AML-193 (cell line): Measurements from ENCODE around the gene MRPL10.
A peak's percentile ranks its signal among the peaks of the same experiment; 100 is the strongest.

Source experiments
- DNase-seq, 2 experiments: peaks; one replicate each; lab custom pipeline; 2025; lab: John Stamatoyannopoulos, UW

The MRPL10 gene

DNA sequence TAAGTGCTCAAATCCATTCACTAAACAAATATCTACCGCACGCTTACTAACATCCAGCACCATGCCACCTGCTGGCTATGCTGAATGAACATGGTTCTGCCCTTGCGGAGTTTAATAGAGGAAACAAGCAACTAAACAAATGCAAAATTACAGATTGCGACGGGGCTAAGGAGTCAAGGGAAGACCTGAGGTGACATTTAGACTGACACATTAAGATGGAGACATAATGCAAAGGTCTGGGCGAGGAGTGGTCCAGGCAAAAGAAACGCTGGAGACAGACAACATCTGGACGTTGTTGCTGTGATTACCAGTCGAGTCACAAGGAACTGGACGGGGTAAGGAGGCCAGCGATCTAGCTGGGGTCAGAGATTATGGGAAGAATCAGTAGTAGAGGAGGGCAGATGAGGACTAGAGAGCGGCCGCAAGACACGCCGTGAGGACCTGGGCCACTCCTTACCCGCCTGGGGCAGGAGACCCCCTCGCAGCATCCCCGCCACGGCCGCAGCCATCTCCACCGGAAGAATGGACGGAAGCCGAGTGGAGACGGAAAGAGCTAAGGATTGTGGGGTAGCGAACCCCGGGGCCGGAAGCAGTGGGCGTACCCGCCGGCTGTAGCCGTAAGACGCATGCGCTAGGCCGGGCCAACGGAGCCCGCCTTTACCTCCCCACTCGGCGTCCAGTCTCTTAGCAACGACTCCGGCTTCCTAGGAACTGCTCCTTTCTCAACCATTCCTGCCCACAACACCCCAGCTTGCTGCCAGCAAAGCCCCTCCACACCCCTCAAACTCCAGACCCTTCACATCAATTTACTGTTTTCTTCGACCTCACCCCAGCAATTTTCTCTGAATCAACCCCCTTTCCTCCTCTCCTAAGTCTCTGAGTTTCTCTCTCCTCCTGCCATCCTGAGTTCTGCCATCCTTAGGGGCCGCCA lies at the start of gene MRPL10, which contains the start of gene LRRC46:
Gene MRPL10, minus strand, starts transcription at position 539 of the 931 bp plus-strand sequence. Its CDS starts 30 bp downstream, at position 509.
Gene LRRC46, plus strand, starts transcription at position 668 of the 931 bp plus-strand sequence. CDS start 320 bp downstream, outside the sequence.
- DNase-seq, result peak; percentile 94 to 96

DNA sequence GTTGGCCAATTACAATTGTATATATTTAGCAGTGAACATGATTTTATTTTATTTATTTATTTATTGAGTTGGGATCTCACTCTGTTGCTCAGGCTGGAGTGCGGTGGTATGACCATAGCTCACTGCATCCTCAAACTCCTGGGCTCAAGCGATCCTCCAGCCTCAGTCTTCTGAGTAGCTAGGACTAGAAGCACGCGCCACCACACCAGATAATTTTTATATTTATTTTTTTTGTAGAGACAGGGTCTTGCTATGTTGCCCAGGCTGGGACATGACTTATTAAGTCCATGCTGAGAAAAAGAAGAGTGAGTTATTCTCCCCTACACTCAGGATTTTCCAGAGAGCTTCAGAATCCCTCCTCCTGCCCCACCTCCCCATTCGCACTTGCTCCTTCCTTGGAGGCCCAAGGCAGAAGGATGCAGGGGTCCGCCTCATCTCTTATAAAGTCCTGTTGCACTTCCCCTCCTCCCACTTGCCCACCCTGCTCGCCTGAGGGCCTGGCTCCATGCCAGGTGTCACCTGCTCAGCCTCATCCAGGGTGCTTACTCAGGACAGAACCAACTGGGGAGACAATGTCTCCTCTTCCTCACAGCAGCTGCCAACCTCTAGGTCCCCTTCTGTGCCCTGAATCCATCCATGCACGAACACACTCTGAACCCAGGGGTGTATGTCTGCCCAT lies 48.6 kb upstream of the MRPL10 start:
- DNase-seq, result no peak

DNA sequence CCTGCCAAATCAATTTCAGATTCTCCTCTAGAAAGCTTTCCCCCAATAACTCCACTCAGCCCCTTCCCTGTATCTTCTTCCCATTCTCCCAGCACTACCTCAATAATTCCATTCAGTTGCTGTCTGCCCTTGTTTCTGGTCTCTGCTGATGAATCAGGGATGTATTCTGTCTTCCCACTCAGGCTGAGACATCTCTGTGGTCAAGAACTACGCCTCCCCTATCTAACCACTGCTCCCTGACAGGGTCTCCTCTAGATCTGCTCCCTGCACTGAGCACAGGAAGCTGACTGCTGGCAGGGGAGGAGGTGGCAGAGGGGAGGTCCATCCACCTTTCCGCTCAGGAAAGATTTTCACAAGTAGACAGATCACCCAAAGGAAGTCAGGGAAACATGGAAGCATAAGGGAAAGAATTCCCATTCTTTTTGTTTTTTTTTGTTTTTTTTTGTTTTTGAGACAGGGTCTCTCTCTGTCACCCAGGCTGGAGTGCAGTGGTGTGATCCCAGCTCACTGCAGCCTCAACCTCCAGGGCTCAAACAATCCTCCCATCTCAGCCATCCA lies 47.8 kb upstream of the MRPL10 start:
- peak in 1 of 2 experiments; percentile 11 for DNase-seq

DNA sequence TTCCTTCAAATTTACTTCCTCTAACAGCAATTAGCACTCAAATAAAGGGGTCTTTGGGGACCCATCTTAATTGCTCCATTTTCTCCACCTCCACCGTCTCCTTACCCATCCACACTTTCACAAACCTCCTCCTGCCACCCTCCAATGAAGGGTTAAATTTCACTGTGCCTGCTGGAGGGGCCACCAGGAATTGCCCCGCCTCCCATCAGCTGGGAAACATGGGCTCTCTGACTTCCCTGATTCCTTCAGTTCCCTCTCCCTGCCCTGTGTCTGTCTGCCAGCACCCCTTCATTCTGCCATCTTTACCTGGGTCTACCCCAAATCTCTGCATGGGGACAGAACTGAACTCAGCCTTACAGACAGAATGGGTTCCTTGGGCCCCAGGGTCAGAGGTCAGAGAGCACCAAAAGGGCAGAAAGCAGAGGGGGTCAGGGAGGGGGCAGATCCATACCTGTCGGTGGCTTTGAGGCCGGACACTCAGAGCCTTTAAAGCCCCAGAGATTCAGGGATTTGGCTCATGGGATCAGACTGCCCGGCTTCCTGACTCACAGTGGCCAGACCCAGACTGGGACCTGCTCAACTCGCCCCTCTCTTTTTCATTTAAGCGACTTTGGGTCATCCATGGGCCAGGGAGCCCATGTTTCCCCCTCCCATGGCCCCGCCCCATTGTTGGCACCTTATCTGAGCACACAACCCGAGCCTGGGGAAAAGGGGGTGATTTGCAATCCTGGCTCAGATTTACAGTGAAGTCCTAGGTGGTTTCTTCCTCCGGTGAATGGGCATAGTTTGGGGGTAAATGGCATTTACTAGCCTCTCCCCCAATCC lies 47.1 kb upstream of the MRPL10 start:
- DNase-seq, result no peak

DNA sequence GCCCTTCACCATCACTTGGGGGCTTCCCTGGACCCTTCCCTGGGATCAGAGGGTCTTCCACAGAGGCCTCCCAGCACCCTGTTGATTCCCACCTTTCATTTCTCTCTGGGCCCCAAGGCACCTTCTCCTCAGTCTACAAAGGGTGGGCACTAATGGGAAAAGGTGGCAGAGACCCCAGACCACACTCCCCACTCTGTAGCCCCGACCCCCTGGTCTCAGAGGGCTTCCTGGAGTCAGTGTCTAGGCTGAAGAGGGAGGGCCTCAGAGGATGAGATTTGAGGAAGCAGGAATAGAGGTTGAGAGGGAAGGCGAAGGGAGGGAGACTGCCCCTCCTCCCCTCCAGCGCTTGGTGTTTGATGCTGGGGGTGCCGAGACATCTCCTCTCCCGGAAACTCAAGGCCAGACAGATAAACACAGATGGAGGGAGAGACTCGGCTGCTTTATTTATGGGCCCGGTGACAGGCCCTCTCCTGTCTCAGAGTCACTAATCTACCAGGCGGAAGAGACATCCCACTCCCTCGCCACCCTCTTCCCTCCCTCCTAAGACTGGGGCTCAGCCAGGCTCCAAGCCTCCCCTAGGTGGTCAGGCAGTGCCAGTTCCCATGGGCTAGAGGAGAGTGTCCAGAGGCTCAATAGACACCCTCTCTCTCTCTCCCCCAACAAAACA lies 46.2 kb upstream of the MRPL10 start:
- DNase-seq, result no peak

DNA sequence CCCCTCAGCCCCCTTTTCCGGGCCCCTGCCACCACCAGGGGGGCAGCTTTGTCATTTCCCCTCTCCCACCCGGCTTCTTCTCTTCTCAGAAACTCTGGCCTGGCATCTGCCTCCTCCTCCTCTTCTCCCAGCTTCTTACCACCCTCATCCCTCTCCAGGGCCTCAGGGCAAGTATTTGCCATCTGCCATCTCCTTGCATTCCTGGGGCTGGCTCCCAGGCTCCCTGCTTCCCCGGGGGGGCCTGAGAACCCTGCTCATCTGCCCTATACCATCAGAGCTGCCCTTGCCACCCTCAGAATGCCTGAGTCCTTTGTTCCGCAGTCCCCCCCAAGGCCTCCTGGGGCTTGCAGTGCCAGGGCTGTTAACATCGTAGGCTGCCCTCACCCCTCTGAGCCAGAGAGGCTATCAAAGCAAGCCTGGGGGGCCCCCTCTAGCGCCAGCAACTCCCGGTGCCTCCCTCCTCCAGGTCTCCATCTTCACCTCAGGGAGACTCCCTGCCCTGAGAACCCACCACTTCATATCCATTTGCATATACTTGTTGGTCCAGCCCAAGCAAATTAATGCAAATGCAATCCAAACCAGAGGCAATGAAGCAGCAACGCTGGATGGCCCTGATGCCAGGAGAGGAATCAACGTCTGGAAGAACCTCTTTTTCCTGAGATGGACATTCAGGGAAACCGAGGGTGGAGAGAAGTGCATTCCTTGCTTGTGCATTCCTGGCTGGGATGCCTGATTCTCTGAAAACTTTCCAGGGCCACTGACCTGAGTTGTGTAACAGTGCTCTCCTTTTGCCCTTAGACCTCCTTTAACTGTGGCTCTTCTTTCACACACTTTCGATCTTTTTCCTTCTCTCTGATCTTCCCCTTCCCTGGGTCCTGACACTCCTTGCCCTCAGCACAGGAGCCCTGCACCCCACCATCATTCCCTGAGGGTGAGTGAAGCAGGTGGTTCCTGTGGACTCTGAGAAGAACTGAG lies 44.0 kb upstream of the MRPL10 start:
- no peak for DNase-seq

DNA sequence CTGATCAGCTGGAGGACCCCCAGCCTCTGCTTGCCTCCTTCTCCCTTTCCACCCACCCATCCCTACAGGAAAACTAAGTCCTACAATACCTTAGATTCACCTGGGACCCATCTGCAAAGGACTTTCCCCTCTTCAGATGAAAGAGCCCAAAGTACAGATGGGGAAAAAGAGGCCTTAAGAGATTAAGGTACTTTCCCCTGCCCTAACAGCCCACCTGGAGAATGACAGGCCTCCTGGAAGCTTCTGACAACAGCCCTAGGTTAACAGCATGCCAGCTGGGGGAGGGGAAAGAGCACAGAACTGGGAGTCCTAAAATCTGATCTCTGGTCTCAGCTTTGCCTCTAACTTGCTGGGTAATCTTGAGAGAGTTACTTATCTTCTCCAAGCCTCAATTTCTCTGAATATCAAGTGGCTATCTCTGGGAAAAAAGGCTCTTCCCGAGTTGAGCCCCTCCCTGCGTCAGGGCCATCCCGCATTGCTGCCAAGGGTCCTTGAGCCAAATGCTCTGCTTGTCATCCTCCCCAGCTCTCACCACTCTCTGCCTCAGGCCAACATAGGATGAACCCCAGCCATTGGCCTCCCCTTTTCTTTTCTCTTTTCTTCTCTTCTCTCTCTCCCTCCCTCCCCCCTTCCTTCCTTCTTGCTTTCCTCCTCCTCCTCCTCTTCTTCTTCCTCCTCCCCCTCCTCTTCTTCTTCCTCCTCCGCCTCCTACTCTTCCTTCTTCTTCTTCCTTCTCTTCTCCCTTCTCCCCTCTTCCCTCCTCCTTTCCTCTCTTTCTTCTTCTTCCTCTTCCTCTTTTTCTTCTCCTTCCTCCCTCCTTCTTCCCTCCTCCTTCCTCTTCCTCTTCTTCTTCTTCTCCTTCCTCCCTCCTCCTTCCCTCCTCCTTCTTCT lies 42.1 kb upstream of the MRPL10 start:
- no peak for DNase-seq

DNA sequence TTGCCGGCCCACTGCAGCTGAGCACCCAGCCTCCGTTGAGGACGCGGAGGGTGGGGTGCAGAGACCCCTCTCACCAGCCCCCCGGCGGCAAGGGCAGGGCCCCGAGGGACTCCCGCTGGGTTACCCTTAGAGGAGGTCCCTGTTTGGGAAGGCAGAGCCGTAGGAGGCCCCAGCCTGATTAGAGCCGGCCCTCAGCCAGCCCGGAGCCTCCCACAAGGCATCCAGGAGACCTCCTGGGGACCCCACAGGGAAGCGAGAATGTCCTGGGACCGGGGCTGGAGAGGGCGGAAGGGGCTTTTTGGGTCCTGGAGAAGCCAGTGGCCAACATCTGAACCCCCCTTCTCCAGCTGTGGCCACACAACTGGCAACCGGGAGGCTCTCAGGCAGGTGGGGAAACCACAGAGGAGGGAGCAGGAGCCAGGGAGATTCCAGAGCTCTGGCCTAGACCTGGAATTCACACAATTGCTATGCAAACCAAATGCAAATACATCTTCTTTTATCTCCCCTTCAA lies 41.4 kb upstream of the MRPL10 start:
- DNase-seq, result no peak

DNA sequence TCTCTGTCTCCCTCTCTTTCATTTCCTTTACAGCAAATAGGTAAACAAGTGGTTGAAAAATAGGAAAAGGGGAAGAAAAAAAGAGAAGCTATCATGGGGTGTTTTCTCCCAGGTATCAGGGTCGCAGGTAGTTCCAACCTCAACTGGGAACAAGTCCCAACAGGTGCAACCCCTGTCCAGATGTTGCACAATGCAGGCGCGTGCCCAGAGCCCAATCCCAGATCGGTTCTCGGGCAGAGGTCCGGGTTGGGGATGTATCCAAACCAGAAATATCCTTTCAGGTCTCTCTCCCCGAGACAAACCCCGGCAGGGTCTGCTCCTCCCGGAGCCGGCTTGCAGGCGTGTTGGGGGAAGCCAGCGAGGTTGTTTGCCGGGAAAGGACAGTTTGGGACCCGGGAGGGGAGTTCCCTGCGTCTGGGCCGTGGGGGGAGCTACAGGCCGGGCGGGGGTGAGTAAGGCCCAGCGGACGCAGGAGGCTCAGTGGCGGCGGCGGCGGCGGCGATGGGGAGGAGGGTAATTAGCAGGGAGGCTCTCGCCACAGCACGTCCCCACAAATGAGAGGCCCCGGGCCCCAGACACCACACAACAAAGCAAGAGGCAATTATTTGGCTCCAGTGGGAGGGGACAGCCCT lies 40.8 kb upstream of the MRPL10 start:
- no peak for DNase-seq

DNA sequence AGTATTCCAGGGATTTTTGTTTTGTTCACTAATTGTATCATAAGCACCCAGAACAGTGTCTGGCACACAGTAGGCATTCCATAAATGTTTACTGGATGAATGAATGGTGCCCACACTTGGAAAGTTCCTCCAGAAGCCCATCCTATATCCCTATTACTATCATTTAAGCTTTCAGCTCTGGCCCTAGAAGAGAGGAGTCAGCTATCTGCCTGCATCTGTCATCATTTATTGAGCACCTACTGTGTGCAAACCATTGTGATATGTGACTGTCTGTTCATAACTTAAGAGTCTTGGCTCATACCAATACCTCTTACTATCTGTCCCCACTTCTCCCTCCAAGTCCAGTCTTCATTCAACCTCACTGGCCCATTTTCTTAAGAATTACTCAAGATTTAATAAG lies 39.7 kb upstream of the MRPL10 start:
- no peak for DNase-seq

DNA sequence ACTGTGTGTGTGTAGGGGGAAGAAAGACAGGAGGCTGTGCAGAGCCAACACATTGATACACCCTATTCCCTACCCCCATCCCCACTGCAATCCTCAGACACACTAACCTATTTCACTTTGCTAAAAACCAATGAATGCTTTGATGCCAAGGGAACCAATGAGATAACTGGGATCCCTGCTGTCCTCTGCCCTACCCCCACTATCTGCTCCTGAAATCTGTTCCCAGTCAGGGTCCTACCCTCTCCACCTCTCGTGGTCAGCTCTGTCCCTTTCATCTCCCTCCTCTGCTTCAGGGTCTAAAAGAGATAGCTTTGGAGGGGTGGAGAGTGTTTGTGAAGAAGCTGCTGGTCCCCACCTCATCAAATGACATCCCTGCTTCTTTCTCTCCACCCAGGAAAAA lies 38.7 kb upstream of the MRPL10 start:
- DNase-seq, result no peak

DNA sequence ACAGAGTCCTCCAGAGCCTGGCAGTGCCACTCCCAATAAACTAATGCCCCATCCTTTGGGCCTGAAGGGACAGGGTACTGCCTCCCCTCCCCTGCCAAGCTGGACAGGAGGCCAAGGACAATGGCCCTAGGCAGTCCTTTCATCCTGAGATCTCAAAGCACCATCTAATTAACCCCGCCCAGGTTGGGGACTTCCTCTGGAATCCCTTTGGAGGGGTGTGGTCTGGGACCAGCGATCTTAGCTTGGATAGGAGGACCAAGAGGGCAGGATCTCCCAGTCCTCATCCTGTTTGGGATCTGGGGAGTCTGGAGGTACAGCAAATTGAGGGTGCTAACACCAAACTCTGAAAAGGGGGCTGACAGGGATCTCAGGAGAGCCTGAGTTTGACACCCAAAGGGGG lies 37.8 kb upstream of the MRPL10 start:
- no peak for DNase-seq

DNA sequence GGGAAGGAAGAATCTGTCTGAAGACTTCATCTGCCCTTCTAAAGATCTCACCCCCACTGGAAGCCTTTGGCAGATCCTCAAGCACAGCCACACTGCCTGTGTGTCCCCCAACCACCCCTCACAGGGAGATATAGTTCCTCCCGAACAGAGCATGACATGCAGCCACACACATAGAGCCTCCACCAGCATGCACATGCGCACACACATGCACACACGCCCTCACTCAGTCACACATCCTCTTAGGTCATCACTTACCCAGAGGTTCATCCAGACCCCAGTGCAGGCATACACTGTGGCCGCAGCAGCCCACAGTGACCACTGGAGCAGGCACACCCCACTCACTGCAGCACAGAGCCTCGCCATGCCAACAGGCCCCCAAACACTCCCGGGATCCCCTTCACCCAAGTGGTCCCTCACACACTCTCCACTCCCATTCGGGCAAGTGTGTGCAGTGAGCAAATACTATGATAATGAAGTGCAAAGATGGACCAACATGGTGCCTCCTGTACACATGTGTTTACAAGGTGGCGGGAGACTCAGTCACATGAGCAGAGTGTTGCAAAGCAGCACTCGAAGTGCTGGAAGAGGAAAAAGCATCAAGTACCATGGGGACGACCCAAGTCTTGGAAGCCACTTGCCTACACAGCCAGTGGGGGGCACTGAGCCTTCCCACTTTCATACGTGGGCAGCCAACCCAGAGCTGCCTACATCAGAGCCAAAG lies 36.6 kb upstream of the MRPL10 start:
- no peak for DNase-seq

DNA sequence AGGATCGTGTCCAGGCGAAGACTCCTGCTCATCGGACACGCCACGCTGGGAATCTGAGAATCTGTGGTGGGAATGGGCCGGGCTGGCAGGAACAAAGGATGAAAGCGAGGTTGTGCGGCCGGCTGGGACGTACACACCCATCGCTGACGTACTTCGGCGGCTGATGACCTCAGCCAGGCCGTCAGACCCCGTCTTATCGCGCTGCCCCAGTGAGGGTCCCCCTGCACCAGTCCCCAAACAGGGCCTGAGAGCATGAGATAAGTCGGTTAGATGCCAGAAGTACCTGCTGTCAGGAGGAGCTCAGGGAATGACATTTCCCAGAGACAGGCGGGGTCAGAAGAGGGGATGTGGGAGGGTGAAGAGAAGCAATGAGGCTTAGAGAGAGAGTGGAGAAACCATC lies 35.6 kb upstream of the MRPL10 start:
- no peak for DNase-seq

DNA sequence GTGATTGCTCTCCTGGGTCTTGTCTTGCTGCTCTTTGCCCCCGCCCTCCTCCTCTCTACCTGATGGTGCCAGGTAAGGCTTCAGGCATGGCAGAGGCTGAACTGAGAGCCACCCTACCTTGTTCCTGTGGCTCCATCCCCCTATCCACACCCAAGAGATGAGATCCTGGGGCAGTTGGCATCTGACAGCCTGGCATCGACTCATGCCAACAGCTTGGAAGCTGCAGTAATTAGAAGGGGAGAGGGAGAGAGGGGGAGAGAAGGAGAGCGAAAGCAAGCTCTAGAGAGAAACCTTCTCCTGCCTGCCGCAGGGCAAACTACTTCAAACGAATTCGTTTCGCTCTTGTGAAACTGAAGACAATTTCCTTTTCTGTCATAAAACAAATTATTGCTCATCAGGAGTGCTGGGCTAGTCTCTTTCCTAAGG lies 33.5 kb upstream of the MRPL10 start:
- DNase-seq, result no peak

DNA sequence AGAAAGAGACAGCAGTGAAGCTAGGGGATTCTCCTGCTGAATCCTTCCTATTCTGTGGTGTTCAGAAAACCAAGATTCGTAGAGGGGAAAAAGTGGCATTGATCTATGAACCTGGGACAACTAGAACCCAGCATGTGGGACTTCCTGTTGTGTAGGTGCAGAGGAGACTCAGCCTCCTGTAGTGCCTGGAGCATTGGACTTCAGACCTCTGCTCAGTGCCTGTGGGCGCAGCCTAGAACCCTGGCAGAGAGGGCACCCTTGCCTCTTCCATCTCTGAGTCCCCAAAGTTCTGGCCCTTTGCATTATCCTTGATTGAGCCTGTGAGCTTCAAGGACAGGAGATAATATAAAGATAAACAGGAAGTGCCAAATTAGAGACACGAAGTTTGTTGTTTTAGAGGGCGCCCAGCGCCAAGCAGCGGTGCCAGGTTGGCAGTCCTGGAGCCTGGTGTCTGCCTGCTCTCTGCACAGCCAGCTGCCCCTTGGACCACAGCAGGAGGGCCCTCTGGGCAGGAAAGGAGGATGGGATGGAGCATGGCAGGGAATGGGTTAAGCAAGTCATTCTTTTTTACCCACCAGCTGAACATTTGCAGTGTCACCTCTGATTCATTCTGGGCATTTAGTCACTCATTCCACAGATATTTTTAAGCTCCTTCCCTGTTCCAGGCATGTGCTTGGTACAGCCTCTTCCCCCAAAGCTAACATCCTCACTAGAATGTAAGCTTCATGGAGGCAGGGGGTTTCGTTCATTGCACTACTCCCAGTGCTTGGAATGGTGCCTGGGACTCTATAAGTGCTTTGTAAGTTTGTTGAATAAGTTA lies 31.5 kb upstream of the MRPL10 start:
- no peak for DNase-seq

DNA sequence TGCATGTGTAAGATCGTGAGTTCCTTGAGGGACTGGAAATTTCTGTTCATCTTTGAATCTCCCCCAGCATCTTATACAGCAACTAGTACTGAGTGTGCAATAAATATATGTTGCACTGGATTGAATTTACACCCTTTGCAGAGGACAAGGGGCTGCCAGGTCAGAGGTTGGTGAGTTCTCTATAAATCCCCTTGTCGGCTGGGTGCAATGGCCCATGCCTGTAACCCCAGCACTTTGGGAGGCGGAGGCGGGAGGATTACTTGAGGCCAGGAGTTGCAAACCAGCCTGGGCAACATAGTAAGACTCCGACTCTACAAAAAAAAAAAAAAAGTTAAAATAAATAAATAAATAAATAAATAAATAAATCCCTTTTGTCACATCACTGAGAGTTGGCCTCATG lies 29.0 kb upstream of the MRPL10 start:
- DNase-seq, result no peak
